H1 (cell line): Measurements from ENCODE around the gene ABHD4. TPM values are rescaled to one million over a fixed set of nuclear protein-coding genes. Genes with fewer than 3 reads are reported as not detected.

Experiments
- CTBP2 ChIP-seq: IDR thresholded peaks from 2 replicates; pipeline ENCODE4 v1.7.0; 2011; ENCODE audit warnings: borderline replicate concordance, mild to moderate bottlenecking, moderate library complexity, mixed read lengths, low read length; ENCODE audit not compliant: insufficient read depth, insufficient read length
- JUND ChIP-seq: IDR thresholded peaks from 2 replicates; pipeline ENCODE4 v1.6.1; 2011; ENCODE audit warnings: mild to moderate bottlenecking, improper control_type of control experiment, low read length
- POLR2A ChIP-seq, 2 experiments: IDR thresholded peaks; 1 replicate in 1 of 2; 2 replicates in 1 of 2; pipeline ENCODE4 v1.6.1; 2011; ENCODE audit warnings: low read depth in 2 of 2, low read length in 2 of 2, mild to moderate bottlenecking in 2 of 2; ENCODE audit errors: control extremely low read depth in 1 of 2
- ZNF274 ChIP-seq: IDR thresholded peaks from 2 replicates; pipeline ENCODE4 v1.7.0; 2012; ENCODE audit warnings: low read length, borderline replicate concordance; ENCODE audit errors: extremely low read depth
- polyA plus RNA-seq, 7 experiments: library from polyadenylated mRNA; depleted of rRNA in 3 of 7; stranded (reverse) in 5 of 7; unstranded in 2 of 7; fragments of >200 nt in 5 of 7; fragments of 200-250 nt in 2 of 7; gene quantifications; 1 replicate in 5 of 7; 2 replicates in 1 of 7; 4 replicates in 1 of 7; pipeline versions ENCODE4 v1.2.1 to v1.2.3, GENCODE V29; 2011 to 2013; ENCODE audit warnings: missing spikeins in 2 of 7, mixed read lengths in 2 of 7
- total RNA-seq: library from RNA; stranded (reverse); fragmentation: NEBNext Ultra II Directional; extraction: Animal tissue kit (Norgen Biotek cat#: 25700); gene quantifications from 2 replicates; pipeline ENCODE4 v1.2.1, GENCODE V29; 2021

The ABHD4 gene
- total and polyA plus RNA-seq, 2 of the 8 experiments (the other 6 are each of a cell fraction or from before 2014, with no cell fraction given) = 32.4 to 42.9 TPM

DNA sequence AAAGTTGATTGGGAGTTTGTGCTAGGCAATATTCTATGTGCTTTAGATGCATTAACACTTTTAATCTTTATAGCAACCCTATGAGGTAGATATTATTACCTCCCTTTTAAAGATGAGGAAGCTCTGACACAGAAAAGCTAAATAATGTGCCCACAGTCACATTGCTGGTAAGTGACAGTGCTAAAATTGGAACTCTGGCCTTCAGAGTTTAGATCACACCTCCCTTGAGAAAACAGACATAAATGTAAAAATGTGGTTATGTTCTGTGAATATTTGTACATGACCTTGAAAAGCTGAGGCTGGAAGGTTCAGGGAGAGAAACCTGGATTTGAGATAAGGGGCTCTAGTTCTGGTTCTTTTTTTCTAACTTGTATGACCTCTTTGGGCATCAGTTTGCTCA lies 1.9 kb downstream of the ABHD4 start (continued):
- TF ChIP-seq CTBP2 = no peak
- no peak for TF ChIP-seq ZNF274
- TF ChIP-seq POLR2A (IDR thresholded peaks at IDR 0.05; ENCODE audit: control extremely low read depth in 1 of 2, low read depth in 2 of 2, low read length in 2 of 2) = no peak
- no peak for TF ChIP-seq JUND
